8988T (cell line): ENCODE results near the gene ZFHX3.

Source experiments
- DNase-seq: peaks from one replicate; pipeline ENCODE4 v3.0.0; 2011

ZFHX3 gene

DNA sequence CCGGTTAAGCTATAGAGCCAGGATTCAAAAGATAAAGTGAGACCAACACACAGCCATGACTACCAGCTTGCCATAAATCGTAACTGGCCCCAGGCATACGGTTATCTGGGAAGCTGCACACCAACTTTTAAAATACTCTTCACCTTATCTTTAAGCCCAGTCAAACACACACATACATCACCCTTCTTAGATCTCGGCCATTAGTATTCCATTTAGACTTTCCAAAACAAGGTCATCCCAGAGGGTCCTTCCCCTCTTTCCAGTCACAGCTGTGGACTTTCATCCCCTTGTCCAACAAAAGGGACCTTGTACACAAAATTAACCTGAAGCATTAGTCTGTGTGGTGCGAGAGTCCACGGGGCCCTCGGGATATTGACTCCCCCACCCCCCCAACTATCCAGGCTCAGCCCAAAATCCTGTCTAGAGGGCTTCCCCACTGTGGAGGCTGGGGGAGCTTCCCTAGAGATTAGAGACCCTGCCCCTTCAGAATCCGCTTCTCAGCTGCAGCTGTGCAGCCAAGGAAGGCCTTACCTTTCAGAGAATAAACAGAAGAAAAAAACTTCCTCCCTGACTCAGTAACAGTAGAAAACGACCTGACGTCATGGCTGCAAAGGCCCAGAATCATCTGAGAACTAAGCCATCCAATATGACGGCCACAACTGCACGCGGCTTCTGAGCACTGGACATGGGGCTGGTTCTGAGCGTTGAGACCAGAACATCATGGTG, 9.9 kb downstream of the ZFHX3 start:
- DNase-seq = no peak

DNA sequence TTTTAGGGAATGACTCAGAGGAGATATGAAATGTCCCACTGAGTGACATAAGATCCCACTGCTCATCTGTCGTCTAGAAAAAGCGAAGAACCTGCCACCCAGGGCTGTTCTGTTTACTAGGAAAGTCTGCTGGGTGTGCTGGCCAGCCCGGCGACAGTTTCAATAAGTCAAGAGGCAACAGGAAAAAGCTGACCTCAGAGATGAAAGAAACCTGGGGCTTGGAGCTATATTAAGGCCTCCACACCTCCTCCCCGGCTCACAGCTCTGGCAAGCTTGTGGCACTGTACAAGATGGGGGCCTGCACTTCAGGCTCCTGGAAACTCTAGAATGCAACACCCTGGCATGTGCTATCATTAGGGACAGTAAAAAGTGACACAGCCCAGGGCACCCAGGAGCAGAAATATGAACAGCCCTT, 10.6 kb downstream of the ZFHX3 start:
- DNase-seq = no peak

DNA sequence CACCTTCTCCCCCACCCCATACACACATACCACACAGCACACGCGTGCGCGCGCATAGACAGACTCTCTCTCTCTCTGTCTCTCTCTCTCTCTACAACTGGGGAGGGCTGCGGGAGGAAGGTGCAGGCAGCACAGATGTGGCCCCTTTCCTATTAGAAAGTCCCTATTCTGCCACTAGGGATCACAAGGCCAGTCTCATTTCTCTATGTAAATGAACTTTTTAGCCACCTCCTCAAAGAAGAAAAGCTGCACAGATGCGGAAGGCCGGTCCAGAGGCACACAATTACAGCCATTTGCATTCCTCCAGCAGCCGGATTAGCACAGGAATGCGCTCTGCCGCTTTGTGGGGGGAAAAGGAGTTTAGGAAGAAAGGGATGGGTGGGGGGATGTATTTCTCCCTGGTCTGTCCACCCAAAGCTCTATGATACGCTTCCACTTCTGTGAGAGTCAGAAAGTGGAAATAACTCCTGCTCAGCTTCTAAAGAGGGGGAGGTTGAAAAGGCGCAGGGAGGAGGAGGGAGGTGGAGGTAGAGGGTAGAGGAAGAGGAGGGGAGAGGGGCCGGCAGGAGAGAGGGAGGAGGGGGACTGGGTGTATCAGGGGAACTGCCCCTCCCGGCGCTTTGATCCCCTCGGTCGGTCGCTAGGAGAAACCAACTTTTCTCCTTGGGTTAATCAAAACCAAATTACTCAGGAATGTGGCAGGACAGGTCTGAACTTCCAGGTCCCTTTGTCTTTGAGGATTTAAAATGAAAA, 11.7 kb downstream of the ZFHX3 start:
- no peak for DNase-seq

DNA sequence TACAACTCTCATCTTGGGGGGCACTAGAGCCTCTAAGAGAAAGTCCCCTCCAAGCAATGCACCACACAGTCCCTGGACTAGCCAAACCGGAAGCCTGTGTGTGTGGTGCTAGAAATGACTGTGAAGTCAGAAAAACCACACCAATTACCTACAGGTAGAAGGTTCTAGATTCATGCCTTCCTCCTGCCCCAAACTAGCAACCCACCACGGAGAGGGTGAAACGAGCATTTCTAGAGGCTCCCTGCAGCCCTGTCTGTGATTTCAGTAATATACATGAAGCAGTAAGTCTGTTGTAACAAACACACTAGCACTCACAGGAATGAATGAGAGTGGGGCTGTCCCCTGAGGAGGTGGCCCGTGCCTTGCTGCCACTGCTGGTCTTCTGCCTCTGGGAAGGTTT, 13.6 kb downstream of the ZFHX3 start:
- DNase-seq = no peak

DNA sequence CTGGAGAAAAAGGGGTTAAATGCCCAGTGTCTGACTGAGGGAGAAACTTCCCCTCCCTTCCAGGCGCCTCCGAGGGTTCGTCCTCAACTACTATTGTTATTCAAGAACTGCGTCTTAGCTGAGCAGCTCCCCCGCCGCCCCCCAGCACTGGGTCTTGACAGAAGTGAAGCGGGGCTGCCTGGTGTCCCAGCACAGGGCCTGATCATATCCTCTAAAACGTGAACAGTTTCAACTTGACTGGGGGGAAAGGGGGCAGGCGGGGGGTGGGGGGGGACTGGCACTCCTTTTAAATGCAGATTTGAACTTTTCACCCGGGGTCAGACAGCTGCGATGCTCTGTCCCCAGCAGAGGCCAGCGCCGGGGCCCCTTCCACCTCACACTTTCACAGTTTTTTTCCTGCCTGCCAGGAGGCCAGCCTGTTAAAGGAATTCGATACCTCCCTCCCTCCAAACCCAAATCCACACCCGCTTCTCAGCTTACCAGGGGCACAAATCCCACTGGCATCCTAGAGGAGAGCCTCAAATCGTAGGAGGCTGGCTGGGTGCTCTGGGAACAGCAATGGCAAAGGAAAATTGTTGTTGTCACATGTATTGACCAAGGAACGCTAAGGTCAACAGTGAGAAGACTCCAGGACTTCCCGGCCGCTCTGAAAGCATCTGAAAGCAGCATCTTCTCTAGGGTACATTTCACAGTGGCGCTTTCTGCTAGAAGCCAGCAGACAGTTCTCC, 14.5 kb downstream of the ZFHX3 start:
- DNase-seq = no peak

DNA sequence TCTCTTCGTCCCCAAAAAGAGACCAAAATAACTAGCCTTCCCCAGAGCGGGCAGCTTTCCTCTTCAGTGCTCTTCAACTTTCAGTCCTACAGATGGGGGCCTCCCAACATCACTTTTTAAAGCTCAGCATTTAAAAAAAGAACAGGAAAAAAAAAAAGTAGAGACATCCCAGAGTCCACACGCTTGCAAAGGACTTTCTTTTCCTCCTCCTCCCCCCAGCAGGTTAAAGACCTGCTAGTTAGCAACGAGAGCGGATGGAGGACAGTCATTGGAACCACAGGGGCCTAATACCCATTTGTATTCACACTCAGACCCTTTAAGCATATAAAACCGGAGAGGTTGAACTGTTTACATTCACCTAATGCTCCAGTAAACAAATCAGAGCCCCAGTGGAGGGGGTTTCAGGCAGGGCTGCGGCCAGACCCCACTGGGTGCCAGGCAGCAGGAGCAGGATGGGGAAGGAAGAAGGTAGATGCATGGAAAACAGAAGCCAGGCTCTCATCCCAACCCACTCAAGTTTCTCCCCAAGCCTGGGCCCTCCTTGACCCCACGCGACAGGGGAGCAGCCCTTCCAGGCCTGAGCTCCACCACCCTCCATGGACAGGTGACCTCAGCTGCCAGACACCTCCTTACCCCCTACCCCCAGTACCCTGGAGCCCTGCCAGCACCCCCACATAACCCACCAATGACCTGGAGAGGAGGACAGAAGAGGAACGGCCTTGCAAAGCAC, 15.2 kb downstream of the ZFHX3 start:
- no peak for DNase-seq

DNA sequence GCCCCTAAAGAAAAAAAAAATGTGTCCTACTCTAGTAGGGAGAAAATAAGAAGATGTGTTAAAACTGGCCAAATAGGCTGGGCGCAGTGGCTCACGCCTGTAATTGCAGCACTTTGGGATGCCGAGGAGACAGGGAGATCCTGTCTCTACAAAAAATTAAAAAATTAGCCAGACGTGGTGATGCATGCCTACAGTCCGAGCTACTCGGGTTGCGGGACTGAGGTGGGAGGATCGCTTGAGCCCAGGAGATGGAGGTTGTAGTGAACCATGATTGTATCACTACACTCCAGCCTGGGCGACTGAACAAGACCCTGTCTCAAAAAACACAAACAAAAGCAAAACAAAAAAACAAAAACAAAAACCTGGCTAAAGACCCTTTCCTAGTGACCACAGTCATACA, 15.9 kb downstream of the ZFHX3 start:
- no peak for DNase-seq

DNA sequence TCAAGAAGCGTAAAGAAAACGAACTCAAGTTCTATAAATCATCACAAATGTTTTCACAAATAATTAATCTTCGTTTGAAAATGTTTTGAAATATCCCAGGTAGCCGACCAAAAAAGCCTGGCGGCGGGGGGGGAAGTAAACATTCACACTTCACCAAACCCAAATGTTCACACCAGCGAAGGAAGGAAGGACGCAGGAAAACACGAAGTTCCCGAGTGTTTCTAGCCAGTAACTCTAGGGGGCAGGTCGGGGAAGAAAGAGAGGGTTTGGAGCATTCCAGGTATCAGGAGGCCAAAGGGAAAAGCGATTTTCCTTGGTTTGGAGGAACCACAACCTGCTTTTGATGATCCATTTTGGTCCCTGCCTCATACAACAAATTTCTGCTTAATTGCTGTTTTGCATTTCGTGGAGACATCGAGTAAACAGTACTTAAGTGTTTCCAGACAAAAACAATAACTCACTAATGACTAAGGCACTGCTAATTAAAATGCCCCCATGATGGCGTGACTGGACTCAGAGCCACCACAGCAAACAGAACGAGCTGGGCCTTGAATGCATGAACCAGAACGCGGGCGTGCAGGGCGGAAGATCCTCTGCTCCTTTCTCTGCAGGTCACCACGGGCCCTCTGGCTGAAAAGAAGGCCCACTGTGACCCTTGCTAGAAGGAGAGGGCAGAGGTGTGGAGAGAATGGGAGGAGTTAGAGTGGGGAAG, 16.6 kb downstream of the ZFHX3 start:
- no peak for DNase-seq

DNA sequence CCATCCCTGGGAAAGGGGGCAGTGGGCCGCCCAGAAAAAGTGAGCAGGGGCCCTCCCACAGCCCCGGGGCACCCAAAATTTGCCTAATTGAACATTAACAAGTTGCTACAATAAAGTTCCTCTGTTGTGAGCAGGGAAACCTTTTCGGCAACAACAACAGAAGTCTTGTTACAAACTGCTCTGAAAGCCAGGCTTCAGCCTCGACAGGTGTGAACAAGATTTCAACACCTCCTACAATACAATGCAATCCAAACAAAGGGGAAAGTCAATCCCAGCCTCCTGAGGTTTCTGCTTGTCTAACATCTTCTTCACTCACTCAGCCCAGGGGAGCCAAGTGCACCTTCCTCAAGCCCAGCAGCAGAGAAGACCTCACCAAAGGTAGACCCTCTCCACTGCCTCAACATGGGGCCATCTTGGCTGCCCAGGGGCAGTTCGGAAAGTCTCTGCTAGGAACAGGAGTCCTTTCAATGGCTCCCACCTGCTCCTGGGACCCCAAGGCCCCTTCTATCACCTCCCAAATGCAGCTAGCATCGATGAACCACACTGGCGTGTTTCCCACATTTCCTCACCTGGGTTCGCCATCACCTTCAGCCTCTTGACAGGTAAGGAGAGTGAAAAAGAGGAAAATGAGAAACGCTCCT, 19.1 kb downstream of the ZFHX3 start:
- DNase-seq = no peak

DNA sequence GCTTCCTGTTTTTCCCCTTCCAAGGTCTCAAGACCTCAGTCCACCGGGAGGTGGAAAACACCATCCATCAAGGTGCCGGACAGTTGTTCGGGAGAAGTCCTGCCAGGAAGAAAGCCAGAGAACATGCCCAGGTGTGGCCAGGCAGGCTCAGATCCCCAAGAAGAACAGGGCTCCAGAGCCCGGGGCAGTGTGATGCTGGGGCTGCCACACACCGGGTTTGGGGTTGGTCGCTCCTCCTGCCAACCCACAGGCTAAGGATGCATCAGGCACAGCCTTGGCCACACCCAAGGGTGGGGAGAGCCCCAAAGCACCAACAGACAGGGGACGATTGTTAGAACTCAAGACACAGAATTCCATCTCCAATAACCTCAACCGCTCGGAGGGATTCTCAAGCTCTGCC, 19.7 kb downstream of the ZFHX3 start:
- DNase-seq = no peak

DNA sequence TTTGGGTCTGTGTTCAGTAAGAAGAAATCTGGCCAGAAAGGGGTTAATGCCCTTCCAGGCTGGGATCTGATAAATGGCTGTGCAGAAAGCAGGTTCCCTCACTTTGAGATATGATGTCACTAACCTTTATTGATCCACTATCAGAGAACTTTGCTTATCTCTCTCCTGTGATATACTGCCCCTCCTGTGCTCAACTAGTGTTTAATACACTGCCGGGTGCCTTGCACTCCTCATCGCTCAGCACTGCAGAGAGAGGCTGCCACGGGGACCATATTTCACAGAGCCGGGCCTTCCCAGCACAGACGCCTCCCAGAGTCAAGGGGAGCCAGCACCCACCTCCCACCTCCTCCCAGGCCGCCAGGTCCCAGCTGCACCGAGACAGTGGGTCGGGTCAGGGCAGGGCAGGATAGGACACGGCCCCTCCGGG, 20.2 kb downstream of the ZFHX3 start:
- DNase-seq = no peak

DNA sequence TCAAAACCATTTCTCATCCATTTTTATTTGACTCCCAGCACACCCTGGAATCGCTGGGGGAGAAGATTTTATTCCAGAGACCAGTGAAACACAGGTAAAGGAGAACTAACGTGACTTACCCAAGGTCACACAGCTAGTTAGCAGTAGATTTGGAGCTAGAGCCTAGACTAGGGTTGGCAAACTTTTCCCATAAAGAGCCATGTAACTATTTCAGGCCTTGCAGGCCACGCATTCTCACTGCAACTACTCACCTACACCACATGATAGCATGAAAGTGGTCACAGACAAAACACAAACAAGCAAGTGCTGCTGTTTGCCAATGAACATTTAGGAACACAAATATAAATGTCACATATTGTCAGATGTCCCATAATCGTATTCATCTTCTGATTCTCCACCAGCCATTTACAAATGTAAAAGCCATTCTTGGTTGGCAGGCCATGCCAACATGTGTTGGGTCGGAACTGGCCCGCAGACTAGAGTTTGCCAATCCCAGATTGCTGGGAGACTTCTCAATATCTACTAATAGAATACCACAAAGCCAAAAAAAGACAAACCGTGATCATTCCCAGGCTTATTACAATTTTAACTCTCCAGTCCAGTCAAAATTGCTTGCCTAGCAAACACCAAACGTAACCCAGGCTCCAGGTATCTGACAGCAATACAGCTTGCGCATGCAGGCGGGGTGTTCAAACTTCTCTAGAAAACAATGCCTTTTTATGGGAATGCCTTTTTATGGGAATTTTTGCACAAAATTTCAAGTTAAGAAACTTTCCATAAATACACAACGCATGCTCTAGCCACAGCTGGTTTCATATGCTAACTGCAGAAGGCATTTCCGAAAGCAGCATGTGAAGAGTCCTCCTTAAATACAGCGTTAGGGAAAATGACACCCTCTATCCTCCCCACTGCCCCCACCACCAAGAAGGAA, 20.9 kb downstream of the ZFHX3 start:
- no peak for DNase-seq

DNA sequence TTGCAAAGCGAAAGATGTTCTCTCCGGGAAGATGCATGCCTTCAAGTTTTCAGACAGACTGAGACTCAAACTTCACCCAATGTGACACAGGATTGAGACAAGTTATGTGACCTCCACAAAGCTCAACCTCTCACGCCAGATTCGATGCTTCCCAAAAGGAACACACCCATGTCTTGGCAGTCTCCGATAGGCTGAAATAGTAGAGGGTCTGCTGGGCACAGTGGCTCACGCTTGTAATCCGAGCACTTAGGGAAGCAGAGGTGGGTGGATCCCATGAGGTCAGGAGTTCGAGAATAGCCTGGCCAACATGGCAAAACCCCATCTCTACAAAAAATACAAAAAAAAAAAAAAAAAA, 22.1 kb downstream of the ZFHX3 start:
- DNase-seq = no peak

DNA sequence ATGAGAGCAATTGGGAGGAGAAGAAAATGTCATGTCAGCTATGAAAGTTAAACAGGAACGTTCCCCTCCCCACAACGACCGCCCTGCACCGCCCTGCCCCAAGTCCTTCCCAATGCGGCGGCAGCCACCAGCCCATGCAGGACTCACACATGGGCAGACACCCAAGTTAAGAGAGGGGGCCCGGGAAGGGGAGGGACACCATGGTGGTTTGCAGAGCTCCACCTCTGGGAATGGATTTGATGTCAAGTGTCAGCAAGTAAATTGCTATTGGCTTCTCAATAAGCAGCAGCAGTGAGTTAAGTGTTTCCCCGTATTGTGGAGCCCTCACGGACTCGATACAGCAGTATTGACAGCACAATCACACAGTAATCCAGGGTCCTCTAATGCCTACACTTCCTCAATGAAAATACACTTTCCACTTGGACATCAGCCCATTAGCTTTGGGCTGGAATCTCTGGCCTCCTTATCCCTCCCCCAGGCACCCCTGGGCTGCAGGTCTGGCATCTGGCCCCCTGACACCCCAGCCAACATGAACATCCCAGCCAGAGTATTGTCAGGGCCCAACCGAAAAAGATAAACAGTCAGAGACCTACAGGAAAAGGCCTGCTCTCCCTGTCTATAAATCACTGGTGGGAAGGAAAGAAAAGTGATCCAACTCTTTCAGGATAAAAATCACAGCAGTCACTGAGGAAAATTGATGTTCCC, 22.6 kb downstream of the ZFHX3 start:
- no peak for DNase-seq

DNA sequence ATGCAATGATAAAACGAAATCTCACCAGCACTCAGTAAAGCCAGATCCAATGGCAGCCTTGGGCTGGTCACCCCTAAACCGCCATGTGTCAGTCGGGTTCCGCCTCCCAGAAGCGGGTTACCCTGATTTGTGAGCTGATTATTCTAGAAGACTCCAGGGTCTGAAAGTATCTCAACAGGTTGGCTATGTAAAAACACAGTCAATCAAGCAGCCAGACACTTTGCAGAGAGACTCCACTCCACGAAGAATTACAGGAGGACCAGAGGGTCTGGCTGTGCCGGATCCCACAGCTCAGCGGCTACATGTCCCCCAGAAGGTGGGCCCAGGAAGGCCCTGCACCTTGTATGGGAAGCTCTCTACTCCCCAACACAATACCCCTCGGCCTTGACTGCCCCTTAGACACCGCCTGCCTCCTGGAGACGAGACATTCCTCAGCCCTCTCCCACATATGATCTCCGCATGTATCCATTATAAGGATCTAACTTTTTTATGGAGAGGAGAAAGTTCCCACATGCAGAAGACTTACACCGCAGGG, 23.3 kb downstream of the ZFHX3 start:
- DNase-seq = no peak

DNA sequence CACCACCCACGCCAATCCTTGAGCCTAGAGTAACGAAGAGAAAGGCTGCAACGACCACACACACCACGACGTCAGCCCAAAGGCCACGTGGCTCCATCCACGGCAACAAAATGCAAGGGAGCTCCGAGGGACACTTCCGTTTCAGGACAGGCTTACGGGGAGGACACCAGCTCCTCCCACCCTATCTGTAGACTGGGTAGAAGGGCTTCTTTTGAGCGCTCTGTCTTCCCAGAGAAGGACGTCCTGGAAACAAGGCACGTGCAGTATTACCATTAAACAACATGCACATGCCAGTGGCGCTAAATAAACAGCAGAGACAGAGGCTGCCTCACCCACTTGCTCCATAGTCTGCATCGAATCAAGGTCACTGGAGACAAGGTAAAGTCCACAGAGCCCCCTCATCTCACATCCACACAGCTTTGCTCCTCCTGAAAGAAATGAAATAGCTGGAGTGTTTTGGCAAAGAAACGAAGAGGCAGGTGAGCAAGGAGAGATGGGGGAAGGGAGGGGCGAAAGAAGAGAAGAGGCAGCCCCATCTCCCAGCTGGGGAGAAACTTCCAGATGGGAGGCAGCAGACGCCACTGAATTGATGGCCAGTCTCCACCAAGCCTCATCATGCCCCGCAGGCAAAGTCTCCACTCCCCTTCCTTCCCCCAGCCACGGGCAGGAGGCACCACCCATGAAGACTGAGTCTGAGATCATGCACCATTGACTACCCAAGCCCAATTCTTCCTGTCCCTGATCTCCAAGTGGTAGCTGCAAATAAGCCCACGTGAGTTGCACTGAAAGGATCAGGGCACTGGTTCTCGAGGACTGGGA, 24.0 kb downstream of the ZFHX3 start:
- DNase-seq = no peak

DNA sequence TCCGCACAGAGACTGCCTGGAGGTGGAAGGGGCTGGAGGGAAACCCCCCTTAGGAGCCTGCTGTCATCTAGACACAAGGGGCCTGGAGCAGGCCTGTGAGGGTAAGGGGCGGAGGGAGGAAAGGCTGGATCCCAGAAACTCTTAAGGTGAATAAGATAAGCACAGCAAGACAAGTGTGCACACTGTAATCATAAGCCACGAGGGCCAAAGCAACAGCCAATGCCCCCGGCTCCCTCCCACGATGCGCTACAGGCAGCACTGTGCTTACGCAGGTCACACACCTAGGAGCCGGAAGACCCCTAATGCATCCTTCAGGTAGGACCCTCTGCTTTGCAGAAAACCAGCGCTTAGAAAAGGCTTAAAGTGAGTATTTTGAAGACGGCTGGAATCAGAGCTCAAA, 24.6 kb downstream of the ZFHX3 start:
- no peak for DNase-seq

DNA sequence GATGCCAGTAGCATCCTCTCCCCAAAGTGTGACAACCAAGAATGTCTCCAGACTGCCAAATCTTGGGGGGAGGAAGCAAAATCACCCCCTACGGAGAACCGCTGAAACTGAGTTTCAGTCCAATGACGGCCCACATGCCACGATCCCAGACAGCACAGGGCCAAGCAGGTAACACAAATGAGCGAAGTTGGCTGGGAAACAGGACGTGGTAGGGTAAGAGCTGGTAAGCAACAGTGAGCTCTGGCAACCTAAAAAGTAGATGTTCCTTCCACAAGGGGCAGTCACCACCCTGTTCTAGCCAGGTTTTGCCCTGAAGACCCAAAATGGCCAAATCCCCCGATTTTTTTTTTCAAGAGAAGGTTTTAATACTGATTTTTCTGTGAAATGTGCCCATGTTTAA, 25.4 kb downstream of the ZFHX3 start:
- DNase-seq = no peak

DNA sequence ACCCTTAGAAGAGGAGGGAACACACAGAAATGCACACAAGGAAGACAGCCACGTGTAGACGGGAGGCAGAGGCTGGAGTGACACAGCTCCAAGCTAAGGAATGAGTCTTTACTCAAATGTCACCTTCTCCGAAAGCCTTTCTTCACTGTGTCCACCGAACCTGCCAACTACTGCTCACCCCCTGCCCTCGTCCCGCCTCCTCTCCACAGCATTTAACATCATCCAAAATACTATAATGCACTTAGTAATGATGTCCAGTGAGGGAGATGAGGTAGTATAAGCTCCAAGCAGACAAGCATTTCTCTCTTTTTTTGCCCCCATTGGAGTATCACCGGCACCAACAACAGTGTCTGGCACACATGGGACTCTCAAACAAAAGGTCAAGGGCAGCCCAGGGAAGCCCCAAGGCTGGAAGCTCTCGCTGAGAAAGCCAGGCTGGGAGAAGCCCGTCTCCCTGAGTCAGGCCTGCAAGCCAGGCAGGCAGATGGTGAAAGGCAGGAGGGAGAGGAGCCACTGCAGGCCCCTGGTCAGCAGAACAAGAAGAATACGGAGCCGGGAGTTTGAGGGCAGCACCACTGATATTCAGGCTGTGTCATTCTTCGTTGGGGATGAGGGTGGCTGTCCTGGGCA, 25.9 kb downstream of the ZFHX3 start:
- DNase-seq = no peak
